Cardiac fibroblast (primary cell): Measurements from ENCODE around the gene MED9.

Source experiments
- DNase-seq, 2 donors: peaks; one replicate each; pipeline versions ENCODE4 v3.0.0 to v3.0.0-alpha.2; 2010; ENCODE audit warnings: low read depth in 2 of 2
- H3K4me3 ChIP-seq, 2 donors: replicated peaks in 1 of 2; 1 replicate in 1 of 2; 2 replicates in 1 of 2; pipeline ENCODE4 v1.5.1; 2011; ENCODE audit warnings: low read depth in 2 of 2, low read length in 2 of 2, mild to moderate bottlenecking in 2 of 2, moderate library complexity in 1 of 2
- TF ChIP-seq, protein P1 (sequence below): IDR thresholded peaks from one replicate; pipeline ENCODE4 v1.5.1; 2011; ENCODE audit warnings: low read depth, mild to moderate bottlenecking, low read length, inconsistent platforms

Gene MED9

DNA sequence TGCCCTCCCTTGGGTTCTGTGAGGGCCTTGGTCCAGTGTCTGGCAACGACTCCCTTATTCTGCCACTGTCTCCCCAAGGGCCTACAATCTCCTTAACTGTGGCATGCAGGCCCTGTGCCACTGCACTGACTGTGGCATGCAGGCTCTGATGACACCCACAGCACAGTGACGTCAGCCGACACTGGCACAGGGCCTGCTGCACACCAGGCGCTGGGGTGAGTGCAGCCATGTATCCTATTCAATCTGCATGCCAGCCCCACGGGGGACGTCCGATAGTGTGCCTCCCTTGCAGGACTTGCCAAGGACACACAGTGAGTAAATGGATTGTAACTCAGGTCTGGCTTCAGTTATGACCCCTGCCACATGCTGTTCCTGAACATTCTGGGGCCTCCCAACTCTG, 59.2 kb downstream of the MED9 start:
- H3K4me3 ChIP-seq = no peak overlapping the region
- TF ChIP-seq, protein P1, sequence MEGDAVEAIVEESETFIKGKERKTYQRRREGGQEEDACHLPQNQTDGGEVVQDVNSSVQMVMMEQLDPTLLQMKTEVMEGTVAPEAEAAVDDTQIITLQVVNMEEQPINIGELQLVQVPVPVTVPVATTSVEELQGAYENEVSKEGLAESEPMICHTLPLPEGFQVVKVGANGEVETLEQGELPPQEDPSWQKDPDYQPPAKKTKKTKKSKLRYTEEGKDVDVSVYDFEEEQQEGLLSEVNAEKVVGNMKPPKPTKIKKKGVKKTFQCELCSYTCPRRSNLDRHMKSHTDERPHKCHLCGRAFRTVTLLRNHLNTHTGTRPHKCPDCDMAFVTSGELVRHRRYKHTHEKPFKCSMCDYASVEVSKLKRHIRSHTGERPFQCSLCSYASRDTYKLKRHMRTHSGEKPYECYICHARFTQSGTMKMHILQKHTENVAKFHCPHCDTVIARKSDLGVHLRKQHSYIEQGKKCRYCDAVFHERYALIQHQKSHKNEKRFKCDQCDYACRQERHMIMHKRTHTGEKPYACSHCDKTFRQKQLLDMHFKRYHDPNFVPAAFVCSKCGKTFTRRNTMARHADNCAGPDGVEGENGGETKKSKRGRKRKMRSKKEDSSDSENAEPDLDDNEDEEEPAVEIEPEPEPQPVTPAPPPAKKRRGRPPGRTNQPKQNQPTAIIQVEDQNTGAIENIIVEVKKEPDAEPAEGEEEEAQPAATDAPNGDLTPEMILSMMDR = no peak
- DNase-seq = peak in 1 of 2 donors; percentile 42

DNA sequence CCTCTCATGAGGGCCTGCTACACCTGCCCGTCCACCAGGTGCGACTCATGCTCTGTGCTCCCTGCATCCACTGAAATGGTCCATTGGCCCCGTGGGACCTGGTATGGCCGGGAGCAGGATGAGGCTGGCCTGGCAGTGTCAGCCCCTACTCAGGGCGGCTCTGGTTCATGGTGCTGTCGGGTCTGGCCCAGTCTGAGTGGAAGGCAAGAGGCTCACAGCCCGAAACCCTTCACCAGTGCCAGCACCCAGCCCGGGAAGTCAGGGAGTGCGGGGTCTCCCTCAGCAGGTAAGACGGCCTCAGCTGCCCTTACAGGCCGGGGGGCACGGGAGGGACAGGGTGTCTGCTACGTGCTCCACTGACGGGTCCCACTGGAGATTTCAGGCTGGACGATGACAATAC, 59.9 kb downstream of the MED9 start:
- no peak for DNase-seq
- TF ChIP-seq, protein P1 = no peak
- H3K4me3 ChIP-seq = no peak overlapping the region

DNA sequence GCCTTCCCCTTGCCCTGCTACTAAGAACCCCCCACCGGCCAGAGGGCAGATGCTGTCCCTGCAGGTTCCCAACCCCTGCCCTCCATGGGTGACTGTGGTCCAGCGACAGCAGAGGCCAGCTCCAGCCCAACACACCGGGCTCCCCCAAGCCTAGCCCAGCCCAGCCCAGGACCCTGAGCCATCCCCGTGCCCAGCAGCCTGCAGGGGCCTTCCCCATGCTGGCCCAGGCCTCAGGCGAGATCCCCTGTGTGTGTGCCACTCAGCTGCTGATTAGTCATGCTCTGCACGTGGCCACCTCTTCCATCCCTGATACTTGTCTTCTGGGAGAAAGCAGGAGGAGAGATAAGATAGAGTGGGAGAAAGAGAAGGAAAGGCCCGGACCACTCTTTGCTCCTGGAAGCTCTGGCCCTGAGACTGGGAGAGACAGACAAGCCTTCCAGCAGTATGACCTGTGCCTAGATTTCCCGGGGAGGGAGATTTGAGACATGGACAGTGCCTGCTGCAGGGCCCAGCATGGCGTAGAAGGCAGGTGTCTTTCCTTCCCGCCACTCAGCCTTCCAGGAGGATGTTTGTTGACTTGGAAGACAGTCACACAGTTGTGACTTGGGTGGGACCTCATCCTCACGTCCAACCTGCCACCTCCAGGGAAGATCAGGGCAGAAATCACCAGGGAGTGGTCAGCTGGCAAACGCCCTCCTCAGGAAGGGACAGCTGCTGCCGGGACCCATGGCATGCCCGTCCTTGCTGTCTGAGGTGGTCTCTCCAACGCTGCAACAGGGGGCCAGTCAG, 60.7 kb downstream of the MED9 start:
- no peak overlapping the region for H3K4me3 ChIP-seq
- peak in 1 of 2 donors; percentile 13 for DNase-seq
- TF ChIP-seq, protein P1 = no peak

DNA sequence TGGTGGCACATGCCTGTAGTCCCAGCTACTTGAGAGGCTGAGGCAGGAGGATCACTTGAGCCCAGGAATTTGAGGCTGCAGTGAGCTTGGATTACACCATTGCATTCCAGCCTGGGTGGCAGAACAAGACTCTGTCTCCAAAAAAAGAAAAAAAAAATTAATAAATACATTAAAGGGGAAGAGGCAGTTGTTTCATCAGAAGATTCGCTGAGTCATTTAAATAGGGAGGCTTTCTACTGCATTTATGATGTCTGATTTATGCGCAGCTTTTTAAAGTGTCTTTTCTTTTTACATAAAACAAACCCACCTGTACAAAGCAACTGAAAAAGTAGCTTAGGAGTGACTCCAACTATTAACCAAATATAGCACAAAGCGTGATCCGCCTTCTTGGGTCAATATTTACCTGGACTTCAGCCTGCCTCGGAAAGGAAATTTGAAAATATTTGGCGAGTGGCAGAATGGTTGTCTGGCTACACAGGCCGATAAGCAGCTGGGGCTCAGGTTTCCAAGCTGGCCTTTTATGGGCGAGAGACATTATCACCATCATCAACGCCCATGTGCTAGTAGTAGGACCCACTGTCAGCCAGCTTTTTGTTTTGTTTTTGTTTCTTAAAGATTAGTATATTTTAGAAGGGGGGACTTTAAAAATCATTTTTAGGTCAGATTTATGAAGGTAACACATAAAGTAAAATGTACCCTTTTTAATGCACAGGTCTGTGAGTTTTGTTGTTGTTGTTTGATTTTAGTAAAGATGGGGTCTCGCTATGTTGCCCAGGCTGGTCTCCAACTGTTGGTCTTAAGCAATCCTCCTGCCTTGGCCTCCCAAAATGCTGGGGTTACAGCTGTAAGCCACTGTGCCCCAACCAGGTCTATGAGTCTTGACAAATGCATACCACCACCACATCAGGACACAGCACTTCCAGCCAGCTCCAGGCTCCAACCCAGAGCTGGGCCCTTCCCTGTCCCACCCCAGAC, 61.9 kb downstream of the MED9 start:
- TF ChIP-seq, protein P1 = no peak
- DNase-seq = peak in 1 of 2 donors; percentile 17
- no peak overlapping the region for H3K4me3 ChIP-seq

DNA sequence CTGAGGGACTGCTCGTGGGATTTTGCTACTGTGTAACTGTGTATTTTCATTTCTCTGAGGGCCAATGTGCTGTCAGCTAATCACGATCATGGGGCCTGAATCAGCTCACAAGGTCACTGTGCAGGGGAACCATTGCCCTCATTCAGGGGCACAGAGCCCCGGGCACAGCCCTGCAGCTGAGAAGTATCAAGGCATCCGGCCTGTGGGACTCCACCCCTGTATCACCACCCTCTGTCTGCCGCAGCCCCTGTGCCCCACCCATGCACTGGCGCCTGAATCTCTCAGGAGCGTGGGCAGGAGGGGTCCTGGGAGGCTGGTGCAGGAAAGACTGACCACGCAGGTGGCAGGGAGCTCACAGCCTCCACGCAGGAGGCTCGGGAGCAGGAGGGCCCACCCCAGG, 62.8 kb downstream of the MED9 start:
- H3K4me3 ChIP-seq = no peak overlapping the region
- TF ChIP-seq, protein P1 = no peak
- no peak for DNase-seq

DNA sequence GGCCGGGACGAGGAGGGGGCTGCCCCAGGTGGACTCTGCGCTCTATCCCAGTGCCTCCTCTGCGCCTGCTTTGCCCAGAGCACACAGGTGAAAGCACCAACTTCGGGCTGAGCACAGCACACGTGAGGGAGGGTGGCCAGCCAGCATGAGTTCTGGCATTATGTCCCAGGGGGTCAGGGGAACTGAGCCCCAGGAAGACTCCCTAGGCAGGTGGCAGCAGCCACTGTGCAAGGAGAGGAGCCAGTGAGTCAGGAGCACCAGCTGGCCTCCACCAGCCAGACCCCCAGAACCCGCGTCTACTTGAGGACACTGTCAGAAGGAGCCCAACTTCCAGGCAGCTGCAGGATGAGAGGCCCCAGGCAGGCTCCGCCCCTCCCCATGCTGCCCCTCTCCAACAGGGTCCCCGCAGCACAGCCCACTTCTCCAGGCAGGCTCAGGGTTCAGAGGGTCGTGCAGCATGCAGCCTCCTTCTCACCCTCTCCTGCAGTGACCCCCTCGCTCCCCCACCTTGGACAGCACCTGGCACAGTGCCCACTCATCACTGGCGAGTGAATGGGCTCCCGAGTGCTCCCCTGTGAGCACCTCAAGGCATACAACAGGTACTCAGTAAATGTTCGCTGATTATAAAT, 63.6 kb downstream of the MED9 start:
- no peak for DNase-seq
- no peak overlapping the region for H3K4me3 ChIP-seq
- TF ChIP-seq, protein P1 = no peak
